ENCODE data around the gene MCC.

MCC gene

DNA sequence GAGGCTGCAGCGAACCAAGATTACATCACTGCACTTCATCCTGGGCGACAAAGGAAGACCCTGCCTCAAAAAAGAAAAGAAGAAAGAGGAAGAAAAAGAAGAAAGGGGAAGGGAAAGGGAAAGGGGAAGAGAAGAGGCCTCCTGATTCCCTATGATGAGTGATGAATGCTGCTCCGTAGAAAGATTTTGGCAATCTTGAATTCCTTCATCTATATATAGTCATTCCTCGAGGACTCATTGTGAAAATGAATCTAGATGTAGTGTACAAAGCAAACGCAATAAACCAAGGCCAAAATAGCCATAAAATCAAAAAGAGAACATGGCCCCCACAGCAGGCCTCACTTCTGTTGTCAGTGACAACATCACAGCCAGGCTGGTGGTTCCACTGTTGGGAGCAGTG, 293.7 kb downstream of the MCC start:
- DNase-seq: no peak

DNA sequence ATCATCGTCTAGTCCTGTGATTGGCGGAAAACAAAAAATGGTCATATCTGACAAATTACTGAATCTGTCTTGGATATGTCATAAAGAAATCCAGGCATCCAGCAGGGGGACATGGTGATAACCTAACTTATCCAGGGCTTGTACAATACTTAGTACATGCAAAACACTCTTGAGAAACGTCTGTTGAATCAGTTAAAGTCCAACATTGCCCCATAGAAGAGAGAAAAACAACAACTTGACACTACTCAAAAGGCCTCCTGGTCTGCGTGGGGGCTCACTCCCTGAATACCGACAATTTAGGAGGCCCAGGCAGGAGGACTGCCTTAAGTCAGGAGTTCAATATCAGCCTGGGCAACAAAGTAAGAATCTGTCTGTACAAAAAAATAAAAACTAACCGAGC, 294.1 kb downstream of the MCC start:
- DNase-seq: no peak

DNA sequence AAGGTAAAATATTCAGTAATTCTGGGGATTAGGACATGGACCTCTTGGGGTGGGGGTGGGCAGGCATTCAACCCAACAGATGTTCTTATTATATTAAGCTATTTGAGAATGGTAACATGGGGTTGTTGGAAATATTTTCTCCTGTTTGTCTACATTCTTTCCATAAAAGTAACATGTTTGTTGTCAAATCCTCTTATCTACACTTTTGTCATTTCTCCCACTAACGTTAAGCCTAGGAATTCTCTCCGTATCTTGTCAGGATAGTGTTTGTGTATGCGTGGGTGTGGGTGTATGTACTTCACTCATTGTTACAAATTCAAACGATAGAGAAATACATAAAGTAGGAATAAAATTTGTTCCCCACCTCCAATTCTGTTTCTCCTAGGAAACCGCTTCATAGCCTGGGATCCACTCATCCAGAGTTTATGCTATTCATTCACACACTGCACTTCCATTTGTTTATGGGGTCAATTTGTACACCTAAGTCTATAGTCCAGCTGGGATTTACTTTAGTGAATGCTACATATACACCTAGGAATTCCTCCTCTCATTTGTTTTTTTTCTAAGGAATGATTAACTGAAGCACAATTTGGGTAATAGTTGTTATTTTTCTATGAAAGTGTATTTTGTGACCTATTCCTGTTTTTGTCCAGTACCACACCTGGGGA, 294.8 kb downstream of the MCC start:
- no peak for DNase-seq

DNA sequence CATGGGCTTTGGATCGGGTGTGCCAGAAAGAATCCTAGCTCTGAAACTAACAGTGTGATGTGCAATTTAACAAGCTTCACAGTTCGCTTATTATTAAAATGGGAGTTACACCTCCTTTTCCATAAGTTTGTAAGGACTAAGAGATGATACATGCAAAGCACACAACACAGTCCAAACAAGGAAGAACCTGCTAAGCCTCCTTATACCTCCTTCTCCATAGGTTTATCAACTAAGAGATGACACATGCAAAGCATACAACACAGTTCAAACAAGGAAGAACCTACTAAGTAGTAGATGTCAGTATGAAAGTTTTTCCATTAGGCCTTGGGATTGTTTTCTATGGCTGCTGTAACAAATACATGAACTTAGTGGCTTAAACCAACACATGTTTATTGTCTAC, 295.7 kb downstream of the MCC start:
- DNase-seq: no peak

DNA sequence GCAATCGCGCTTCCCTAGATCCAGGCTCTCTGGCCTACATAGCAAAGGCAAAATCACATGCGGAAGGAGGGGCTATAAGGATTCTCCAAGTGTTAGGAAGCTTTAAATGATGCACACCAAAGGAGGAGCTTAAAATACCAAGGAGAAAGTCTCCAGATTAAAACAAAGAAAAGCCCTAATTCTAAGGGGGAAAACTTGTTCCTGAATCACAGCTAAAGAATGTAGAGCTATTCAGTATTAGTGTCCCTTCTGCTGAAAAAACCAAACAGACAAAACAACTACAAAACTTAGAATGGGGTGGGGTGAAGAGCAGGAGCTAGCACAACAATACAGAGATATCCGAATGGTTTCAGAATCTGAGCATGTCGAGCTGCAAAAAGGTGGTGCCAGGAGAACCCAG, 297.9 kb downstream of the MCC start:
- DNase-seq: no peak

DNA sequence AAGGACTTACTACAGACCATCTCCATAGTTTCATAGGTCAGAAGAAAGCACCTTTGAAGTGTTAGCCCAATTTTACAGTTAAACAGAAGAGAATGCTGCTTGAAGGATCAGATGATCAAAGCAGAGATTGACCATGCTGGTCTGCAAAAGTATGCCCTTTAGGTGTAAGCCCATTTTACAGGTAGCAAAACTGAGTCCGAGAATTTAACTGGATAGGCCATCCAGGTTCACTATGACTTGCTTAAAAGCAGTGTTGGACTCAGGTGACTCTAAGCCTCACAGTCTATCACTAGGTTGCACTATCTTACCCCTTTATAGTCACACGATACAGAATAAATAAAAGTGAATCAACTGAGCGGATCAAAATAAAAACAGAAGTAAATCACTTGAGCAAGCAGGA, 299.0 kb downstream of the MCC start:
- no peak for DNase-seq

DNA sequence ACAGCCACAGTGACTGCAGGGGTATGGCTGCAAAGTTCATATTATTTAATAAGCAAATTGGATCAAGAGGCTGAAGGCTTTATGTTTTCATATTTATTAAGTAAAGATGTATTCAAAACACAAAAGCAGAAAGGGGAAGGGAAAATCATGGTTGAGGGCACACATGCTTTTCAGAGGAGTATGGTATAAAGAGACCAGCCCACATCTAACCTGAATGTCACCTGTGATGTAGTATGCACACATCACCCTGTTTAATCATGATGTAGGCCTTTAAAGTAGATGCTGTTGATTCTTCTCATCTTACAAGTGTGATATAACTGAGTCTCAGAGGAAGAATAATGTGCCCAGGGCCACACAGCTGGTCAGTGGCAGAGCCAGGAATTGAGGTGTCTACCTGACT, 299.8 kb downstream of the MCC start:
- DNase-seq: no peak

- no peak for DNase-seq
These were observed 300.3 kb downstream of the MCC start for GRCh38 chr5:113187906-113188305.

DNA sequence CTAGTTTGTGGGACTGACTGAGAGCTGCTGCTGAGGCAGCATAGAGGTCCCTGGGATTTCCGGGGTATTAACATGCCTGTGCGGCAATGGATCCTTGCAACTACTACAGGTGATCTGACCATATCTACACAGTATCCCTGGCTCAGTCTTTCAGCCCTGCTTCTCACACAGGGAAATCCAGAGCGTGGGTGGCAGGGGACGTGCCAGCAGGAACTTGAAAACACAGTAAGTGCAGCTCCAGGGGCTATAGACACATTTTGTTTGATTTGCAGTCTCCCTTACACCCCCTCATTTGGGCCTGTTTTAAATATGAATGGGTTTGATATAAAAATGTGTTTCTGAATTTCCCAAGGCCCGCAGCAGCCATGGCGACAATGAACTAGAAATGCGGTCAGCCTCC, 302.2 kb downstream of the MCC start:
- no peak for DNase-seq

- no peak for DNase-seq
These were observed 304.6 kb downstream of the MCC start for GRCh38 chr5:113183694-113184093.

- no peak for DNase-seq
These were observed 305.5 kb downstream of the MCC start for GRCh38 chr5:113182658-113183344.

GRCh38 chr5:113181853-113182490, 306.3 kb downstream of the MCC start:
- DNase-seq: no peak

GRCh38 chr5:113181409-113181808, 306.8 kb downstream of the MCC start:
- DNase-seq: no peak

GRCh38 chr5:113179156-113179555, 309.1 kb downstream of the MCC start:
- DNase-seq: no peak

DNA sequence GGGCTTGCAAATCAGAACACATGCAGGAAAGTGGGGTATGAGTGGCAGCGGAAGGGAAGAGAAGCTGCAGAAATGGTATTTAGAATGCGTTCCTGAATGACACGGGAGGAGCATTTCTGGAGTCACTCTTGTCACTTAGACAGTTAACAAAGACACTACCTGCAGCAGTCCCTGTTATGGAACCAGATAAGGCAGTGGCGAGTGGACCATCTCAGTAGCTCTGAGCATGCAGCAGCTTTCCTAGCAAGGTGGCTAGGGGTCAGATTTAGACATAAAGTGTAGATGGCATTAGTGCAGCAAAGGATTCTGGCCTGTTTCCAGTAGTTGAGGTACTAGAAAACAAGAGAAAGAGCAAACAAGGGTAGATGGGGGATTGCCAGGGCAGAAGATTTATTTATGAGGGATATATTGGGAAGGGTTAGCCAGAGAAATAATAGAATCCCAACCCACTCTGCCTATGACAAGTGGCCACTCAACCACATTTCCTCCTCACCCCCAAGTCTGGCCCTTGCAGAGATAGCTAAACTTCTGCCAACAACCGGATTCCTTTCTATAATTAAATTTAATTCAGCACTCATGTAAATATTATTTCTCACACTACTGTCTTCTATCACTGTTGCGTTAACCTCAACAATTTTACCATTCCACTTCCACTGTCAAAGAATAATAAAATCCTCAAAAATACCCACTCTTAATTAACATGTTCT, 310.0 kb downstream of the MCC start:
- DNase-seq: no peak

GRCh38 chr5:113177225-113177624, 311.0 kb downstream of the MCC start:
- no peak for DNase-seq

GRCh38 chr5:113176734-113177133, 311.5 kb downstream of the MCC start:
- DNase-seq: no peak

DNA sequence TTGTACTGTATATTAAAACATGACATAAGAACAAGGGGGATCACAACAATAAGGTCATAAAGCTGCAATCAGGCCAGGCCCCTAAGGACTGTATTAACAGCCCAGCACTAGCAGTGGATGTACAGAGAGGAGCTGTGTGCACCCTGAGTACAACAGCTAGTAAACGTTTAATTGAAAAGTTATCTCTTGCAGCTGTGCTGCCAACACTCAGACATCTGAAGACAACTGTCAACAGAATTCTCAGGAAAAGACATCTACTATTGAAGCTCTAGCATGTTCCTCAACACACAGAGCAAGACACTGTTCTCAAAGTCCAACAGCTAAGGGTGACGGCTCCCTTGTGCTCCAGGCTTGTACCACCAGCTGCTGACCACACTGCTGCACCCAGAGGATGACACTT, 312.1 kb downstream of the MCC start:
- DNase-seq: no peak

- no peak for DNase-seq
These were observed 315.9 kb downstream of the MCC start for GRCh38 chr5:113172231-113172826.

GRCh38 chr5:113171520-113171919, 316.7 kb downstream of the MCC start:
- no peak for DNase-seq

- no peak for DNase-seq
These were observed 317.5 kb downstream of the MCC start for GRCh38 chr5:113170707-113171106.

DNA sequence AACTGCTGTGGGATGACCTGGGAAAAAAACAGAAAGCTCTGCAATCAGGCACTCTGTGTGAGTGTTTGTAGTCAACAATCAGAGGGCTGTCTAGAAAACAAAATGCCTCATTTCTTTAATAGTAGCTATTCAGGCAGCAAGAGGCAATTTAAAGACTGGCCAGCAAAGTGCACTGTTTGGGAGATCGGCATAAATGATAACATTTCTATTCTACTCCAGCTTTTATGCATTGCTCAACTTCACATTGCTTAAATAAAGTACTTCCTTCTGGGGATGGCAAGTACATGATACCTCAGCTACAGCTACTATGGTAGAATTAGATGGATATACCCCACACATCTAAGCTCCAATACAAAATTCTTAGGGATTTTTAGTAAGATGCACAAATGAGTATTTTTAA, 318.5 kb downstream of the MCC start:
- DNase-seq: no peak

- DNase-seq: no peak
These were observed 320.3 kb downstream of the MCC start for GRCh38 chr5:113167985-113168384.
